GM23338 (cell line): ENCODE measurements around the gene ANXA3. TPM values are rescaled to one million over a fixed set of nuclear protein-coding genes. Genes with fewer than 3 reads are reported as not detected.

Source experiments
- ATAC-seq: fragments of 200-7000 bp; cut with Tn5 transposase; 3 replicates; pipeline ENCODE4 v1.9.1; 2020
- DNase-seq: peaks from one replicate; pipeline ENCODE4 v3.0.0-alpha.2; 2015; ENCODE audit warnings: low spot score
- H2AFZ ChIP-seq: fragments of 200-600 bp; sonication (generic); 2 replicates; pipeline ENCODE4 v1.8.0; 2016; ENCODE audit warnings: antibody characterized with exemption, mild to moderate bottlenecking, moderate library complexity
- H3F3A ChIP-seq: fragments of 200-600 bp; sonication (generic); replicated peaks from 2 replicates; pipeline ENCODE4 v1.8.0; 2017; ENCODE audit warnings: antibody characterized with exemption, mixed run types, low read depth
- H3K27ac ChIP-seq: fragments of 200-600 bp; sonication (generic); 2 replicates; pipeline ENCODE4 v1.6.1; 2016; ENCODE audit warnings: low read depth
- H3K27me3 ChIP-seq: fragments of 200-600 bp; sonication (generic); 2 replicates; pipeline ENCODE4 v1.8.0; 2016; ENCODE audit warnings: mild to moderate bottlenecking, mixed run types, moderate library complexity; ENCODE audit not compliant: insufficient read depth
- H3K36me3 ChIP-seq: fragments of 200-600 bp; sonication (generic); 2 replicates; pipeline ENCODE4 v1.8.0; 2016; ENCODE audit warnings: mild to moderate bottlenecking; ENCODE audit not compliant: insufficient read depth
- H3K4me1 ChIP-seq: fragments of 200-600 bp; sonication (generic); 2 replicates; pipeline ENCODE4 v1.8.0; 2016; ENCODE audit warnings: mild to moderate bottlenecking, moderate library complexity; ENCODE audit not compliant: insufficient read depth
- H3K4me2 ChIP-seq: fragments of 200-600 bp; sonication (generic); 2 replicates; pipeline ENCODE4 v1.7.1; 2017; ENCODE audit warnings: mixed run types
- H3K4me3 ChIP-seq: fragments of 200-600 bp; sonication (generic); 2 replicates; pipeline ENCODE4 v1.6.1; 2016; ENCODE audit warnings: mixed run types
- H3K79me2 ChIP-seq: fragments of 200-600 bp; sonication (generic); replicated peaks from 2 replicates; pipeline ENCODE4 v1.8.0; 2017; ENCODE audit warnings: mild to moderate bottlenecking; ENCODE audit not compliant: insufficient read depth
- H3K9me2 ChIP-seq: fragments of 200-600 bp; sonication (generic); 2 replicates; pipeline ENCODE4 v1.8.0; 2017; ENCODE audit not compliant: insufficient read depth
- H4K20me1 ChIP-seq: fragments of 200-600 bp; sonication (generic); replicated peaks from 2 replicates; pipeline ENCODE4 v1.8.0; 2017; ENCODE audit warnings: mild to moderate bottlenecking; ENCODE audit not compliant: insufficient read depth
- H3K27ac Mint-ChIP-seq: 2 replicates; pipeline ENCODE4 v1.8.0; 2020; ENCODE audit warnings: inconsistent platforms, mild to moderate bottlenecking, moderate library complexity, mixed read lengths
- H3K27me3 Mint-ChIP-seq: 3 replicates; pipeline ENCODE4 v1.8.0; 2022; ENCODE audit warnings: low read depth, mild to moderate bottlenecking, moderate library complexity, mixed read lengths, inconsistent platforms; ENCODE audit not compliant: insufficient read depth, poor library complexity
- H3K36me3 Mint-ChIP-seq: 3 replicates; pipeline ENCODE4 v1.8.0; 2021; ENCODE audit warnings: low read depth, mild to moderate bottlenecking, inconsistent platforms, moderate library complexity, mixed read lengths
- H3K4me1 Mint-ChIP-seq: 3 replicates; pipeline ENCODE4 v1.8.0; 2020; ENCODE audit warnings: mild to moderate bottlenecking, inconsistent platforms, mixed read lengths
- H3K4me3 Mint-ChIP-seq: 3 replicates; pipeline ENCODE4 v1.8.0; 2021; ENCODE audit warnings: moderate library complexity, mild to moderate bottlenecking, inconsistent platforms, mixed read lengths
- H3K9me3 Mint-ChIP-seq: 3 replicates; pipeline ENCODE4 v1.8.0; 2020; ENCODE audit warnings: moderate library complexity, mild to moderate bottlenecking, inconsistent platforms, mixed read lengths
- CTCF ChIP-seq, 2 experiments: fragments of 200-600 bp in 1 of 2; sonication (generic) in 1 of 2; conservative IDR thresholded peaks; 2 replicates each; pipeline versions ENCODE4 v1.5.1 to v1.6.1; 2016 to 2017; ENCODE audit warnings: antibody characterized with exemption in 2 of 2, low read depth in 2 of 2, mild to moderate bottlenecking in 2 of 2, moderate library complexity in 1 of 2
- ETS1 ChIP-seq: IDR thresholded peaks from 2 replicates; pipeline ENCODE4 v1.6.1; 2016; ENCODE audit warnings: antibody characterized with exemption
- EZH2 ChIP-seq: fragments of 200-600 bp; sonication (generic); IDR thresholded peaks from one replicate; pipeline ENCODE4 v1.8.0; 2017; ENCODE audit warnings: antibody characterized with exemption, mild to moderate bottlenecking, low read depth; ENCODE audit not compliant: unreplicated experiment
- EZH2phosphoT487 ChIP-seq: fragments of 200-600 bp; sonication (generic); IDR thresholded peaks from one replicate; pipeline ENCODE4 v1.8.1; 2018; ENCODE audit warnings: antibody characterized with exemption; ENCODE audit not compliant: unreplicated experiment
- POLR2AphosphoS5 ChIP-seq: IDR thresholded peaks from 2 replicates; pipeline ENCODE4 v1.6.1; 2016; ENCODE audit warnings: antibody characterized with exemption, low read depth
- ZNF331 ChIP-seq: fragments of 250-450 bp; sonication (Bioruptor Pico); IDR thresholded peaks from 2 replicates; pipeline ENCODE4 v1.5.0; 2020; ENCODE audit warnings: low read depth, mild to moderate bottlenecking, moderate library complexity
- polyA plus RNA-seq: library from polyadenylated mRNA; unstranded; fragments of >200 nt; fragmentation: Nextera tagmentation; extraction: Ambion mirVana; gene quantifications from 2 replicates; pipeline ENCODE4 v1.2.1, GENCODE V29; 2016
- total RNA-seq: library from RNA; depleted of rRNA; stranded (reverse); fragments of >200 nt; shearing (Covaris generic); gene quantifications from 2 replicates; pipeline ENCODE4 v1.2.3, GENCODE V29; 2014
- TF ChIP-seq, protein P1 (sequence below): fragments of 250-450 bp; sonication (Bioruptor Pico); IDR thresholded peaks from 2 replicates; pipeline ENCODE4 v1.5.0; 2020; ENCODE audit warnings: mild to moderate bottlenecking, moderate library complexity
- TF ChIP-seq, protein P2 (sequence below): IDR thresholded peaks from one replicate; pipeline ENCODE4 v1.6.1; 2018; ENCODE audit warnings: antibody characterized with exemption; ENCODE audit not compliant: unreplicated experiment

Gene ANXA3
- total and polyA plus RNA-seq, 2 experiments from 2014 or later, result 20.3 to 31.5 TPM

DNA sequence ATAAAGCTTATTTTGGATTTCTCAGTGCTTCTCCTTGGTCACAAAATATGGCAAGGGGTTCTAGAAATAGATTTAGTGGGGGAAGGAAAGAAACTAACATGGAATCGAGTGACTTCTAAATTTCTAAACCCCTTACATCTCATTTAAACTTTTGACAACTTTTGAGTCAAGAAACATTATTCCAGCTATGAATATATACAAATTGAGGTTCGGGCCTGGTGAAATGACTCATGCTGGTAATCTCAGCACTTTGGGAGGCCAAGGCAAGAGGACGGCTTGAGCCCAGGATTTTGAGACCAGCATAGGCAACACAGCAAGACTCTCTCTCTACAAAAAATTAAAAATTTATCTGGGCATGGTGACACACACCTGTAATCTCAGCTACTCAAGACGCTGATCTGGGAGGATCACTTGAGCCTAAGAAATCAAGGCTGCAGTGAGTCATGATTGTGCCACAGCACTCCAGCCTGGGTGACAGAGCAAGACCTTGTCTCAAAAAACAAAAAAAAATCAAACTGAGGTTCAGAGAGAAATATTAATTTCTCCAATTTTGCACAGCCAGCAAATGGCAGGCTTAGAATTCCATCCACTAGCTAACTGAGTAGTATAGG, 99.8 kb downstream of the ANXA3 start (continued):
- TF ChIP-seq, protein P1, sequence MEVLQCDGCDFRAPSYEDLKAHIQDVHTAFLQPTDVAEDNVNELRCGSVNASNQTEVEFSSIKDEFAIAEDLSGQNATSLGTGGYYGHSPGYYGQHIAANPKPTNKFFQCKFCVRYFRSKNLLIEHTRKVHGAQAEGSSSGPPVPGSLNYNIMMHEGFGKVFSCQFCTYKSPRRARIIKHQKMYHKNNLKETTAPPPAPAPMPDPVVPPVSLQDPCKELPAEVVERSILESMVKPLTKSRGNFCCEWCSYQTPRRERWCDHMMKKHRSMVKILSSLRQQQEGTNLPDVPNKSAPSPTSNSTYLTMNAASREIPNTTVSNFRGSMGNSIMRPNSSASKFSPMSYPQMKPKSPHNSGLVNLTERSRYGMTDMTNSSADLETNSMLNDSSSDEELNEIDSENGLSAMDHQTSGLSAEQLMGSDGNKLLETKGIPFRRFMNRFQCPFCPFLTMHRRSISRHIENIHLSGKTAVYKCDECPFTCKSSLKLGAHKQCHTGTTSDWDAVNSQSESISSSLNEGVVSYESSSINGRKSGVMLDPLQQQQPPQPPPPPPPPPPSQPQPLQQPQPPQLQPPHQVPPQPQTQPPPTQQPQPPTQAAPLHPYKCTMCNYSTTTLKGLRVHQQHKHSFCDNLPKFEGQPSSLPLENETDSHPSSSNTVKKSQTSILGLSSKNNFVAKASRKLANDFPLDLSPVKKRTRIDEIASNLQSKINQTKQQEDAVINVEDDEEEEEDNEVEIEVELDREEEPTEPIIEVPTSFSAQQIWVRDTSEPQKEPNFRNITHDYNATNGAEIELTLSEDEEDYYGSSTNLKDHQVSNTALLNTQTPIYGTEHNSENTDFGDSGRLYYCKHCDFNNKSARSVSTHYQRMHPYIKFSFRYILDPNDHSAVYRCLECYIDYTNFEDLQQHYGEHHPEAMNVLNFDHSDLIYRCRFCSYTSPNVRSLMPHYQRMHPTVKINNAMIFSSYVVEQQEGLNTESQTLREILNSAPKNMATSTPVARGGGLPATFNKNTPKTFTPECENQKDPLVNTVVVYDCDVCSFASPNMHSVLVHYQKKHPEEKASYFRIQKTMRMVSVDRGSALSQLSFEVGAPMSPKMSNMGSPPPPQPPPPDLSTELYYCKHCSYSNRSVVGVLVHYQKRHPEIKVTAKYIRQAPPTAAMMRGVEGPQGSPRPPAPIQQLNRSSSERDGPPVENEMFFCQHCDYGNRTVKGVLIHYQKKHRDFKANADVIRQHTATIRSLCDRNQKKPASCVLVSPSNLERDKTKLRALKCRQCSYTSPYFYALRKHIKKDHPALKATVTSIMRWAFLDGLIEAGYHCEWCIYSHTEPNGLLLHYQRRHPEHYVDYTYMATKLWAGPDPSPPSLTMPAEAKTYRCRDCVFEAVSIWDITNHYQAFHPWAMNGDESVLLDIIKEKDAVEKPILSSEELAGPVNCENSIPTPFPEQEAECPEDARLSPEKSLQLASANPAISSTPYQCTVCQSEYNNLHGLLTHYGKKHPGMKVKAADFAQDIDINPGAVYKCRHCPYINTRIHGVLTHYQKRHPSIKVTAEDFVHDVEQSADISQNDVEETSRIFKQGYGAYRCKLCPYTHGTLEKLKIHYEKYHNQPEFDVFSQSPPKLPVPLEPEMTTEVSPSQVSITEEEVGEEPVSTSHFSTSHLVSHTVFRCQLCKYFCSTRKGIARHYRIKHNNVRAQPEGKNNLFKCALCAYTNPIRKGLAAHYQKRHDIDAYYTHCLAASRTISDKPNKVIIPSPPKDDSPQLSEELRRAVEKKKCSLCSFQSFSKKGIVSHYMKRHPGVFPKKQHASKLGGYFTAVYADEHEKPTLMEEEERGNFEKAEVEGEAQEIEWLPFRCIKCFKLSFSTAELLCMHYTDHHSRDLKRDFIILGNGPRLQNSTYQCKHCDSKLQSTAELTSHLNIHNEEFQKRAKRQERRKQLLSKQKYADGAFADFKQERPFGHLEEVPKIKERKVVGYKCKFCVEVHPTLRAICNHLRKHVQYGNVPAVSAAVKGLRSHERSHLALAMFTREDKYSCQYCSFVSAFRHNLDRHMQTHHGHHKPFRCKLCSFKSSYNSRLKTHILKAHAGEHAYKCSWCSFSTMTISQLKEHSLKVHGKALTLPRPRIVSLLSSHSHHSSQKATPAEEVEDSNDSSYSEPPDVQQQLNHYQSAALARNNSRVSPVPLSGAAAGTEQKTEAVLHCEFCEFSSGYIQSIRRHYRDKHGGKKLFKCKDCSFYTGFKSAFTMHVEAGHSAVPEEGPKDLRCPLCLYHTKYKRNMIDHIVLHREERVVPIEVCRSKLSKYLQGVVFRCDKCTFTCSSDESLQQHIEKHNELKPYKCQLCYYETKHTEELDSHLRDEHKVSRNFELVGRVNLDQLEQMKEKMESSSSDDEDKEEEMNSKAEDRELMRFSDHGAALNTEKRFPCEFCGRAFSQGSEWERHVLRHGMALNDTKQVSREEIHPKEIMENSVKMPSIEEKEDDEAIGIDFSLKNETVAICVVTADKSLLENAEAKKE (CRISPR knock-in tag), result no peak
- TF ChIP-seq ETS1, result no peak
- TF ChIP-seq EZH2, result no peak
- no peak for TF ChIP-seq CTCF (conservative IDR thresholded peaks at IDR 0.05; ENCODE audit: low read depth in 2 of 2)

DNA sequence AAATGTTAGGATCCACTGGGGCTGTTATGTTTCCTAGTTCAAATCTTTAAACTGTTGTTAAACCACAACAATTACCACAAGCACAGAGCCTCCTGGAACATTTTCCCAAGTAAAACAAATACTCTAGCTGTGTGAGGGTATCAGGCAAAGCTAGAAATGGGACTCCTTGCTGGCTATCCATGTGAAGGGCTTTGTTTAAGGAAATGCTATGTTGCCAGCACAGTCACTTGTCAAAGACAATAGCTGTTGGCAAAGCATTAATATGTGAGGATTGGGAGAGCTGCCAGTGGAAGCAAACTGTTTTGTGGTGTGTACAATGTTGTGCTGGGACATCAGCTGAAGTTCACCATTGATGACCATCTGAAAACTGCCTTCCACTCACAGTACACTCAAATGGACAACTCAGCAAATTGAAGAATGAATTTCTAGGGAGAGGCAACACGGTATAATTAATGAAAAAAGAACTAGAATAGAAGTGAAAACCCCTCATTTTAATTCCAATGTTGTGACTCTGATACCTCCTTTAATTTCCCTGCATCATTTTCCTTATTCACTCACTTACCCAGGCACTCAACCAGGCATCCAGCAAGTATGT, 100.8 kb downstream of the ANXA3 start:
- DNase-seq, result no peak
- Mint-ChIP-seq H3K27me3 (peaks cover 2% of the 10 kb centered on the region), H3K4me1 (peaks cover 4% of the 10 kb centered on the region), H3K27ac (no peak overlapping the region), H3K4me3 (no peak overlapping the region), H3K9me3 (no peaks in the 10 kb centered on the region), H3K36me3 (no peaks in the 10 kb centered on the region)
- Histone ChIP-seq H4K20me1 (no peaks in the 10 kb centered on the region), H3K4me3 (no peak overlapping the region), H2AFZ (no peak overlapping the region), H3K27ac (no peak overlapping the region), H3F3A (no peaks in the 10 kb centered on the region), H3K9me2 (no peaks in the 10 kb centered on the region; the same call in 1 of the 2 replicates), H3K27me3 (no peaks in the 10 kb centered on the region), H3K4me1 (no peaks in the 10 kb centered on the region), H3K36me3 (no peaks in the 10 kb centered on the region), H3K79me2 (no peaks in the 10 kb centered on the region), H3K4me2 (no peak overlapping the region)
- no peak for ATAC-seq
- TF ChIP-seq, protein P2, sequence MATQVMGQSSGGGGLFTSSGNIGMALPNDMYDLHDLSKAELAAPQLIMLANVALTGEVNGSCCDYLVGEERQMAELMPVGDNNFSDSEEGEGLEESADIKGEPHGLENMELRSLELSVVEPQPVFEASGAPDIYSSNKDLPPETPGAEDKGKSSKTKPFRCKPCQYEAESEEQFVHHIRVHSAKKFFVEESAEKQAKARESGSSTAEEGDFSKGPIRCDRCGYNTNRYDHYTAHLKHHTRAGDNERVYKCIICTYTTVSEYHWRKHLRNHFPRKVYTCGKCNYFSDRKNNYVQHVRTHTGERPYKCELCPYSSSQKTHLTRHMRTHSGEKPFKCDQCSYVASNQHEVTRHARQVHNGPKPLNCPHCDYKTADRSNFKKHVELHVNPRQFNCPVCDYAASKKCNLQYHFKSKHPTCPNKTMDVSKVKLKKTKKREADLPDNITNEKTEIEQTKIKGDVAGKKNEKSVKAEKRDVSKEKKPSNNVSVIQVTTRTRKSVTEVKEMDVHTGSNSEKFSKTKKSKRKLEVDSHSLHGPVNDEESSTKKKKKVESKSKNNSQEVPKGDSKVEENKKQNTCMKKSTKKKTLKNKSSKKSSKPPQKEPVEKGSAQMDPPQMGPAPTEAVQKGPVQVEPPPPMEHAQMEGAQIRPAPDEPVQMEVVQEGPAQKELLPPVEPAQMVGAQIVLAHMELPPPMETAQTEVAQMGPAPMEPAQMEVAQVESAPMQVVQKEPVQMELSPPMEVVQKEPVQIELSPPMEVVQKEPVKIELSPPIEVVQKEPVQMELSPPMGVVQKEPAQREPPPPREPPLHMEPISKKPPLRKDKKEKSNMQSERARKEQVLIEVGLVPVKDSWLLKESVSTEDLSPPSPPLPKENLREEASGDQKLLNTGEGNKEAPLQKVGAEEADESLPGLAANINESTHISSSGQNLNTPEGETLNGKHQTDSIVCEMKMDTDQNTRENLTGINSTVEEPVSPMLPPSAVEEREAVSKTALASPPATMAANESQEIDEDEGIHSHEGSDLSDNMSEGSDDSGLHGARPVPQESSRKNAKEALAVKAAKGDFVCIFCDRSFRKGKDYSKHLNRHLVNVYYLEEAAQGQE, result no peak
- TF ChIP-seq POLR2AphosphoS5, result no peak
- TF ChIP-seq EZH2phosphoT487, result no peak
- TF ChIP-seq CTCF (conservative IDR thresholded peaks at IDR 0.05; ENCODE audit: low read depth in 2 of 2), result no peak
- TF ChIP-seq ZNF331 (CRISPR knock-in tag), result no peak
